Measurements from ENCODE around the gene RAMACL.
"Not testable (repeated sequence)": the region's sequence is repeated elsewhere in the genome, so short reads cannot be mapped to it uniquely, and the experiment has no call there.

Gene RAMACL

DNA sequence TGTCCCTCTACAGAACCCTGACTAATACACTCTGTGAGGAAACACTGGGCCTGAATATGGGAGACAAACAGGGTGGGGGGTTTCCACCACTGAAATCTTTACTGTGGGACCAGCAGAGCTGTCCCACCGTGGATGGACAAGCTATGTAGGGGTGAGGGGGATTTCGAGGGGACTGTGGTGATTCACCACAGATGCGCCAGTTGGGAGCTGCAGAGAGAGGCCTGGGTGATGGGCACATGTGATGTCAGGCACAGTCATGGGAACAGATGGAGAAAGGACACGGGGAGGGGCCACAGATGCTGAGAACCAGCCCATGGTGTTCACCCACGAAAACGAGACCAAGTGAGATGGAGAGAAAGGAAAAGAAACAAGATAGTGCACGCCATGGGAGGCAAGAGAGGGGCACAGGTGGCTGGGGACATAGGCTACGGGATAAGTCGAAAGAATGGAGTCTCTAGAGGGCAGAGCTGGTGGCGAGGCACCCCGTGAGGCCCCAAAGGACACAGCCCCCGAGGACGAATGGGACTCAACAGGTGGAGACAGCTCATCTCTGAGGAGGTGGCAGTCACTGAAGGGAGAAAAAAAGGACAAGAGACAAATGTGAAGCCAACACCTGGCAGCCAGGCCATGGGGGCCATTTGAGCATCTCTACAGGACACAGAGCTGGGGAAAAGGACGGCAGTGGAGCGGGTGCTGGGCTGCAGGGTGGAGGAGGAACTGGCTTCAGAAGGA is 10.5 kb upstream of the RAMACL start:
- no peak for DNase-seq (ENCODE audit: low read depth in 2 of 2)

DNA sequence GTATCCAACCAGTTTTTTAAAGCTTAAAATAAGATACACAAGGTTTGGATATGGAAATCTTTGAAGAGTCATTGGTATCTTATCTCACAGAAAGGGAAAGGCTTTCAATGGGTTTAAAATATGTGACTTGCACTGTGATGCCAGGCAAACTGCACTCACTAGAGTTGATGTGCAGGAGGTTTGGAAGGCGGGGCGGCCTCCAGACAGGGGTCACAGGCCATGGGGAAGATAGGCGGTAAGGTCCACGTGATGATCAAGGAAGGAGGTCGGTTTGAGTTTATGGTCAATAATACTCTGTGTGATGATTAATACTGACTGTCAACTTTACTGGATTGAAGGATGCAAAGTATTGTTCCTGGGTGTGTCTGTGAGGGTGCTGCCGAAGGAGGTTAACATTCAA is 9.5 kb upstream of the RAMACL start:
- no peak for DNase-seq (ENCODE audit: low read depth in 2 of 2)

GRCh38 chr6:166595061-166595780 is 8.7 kb upstream of the RAMACL start:
- DNase-seq (ENCODE audit: low read depth in 2 of 2): no peak

DNA sequence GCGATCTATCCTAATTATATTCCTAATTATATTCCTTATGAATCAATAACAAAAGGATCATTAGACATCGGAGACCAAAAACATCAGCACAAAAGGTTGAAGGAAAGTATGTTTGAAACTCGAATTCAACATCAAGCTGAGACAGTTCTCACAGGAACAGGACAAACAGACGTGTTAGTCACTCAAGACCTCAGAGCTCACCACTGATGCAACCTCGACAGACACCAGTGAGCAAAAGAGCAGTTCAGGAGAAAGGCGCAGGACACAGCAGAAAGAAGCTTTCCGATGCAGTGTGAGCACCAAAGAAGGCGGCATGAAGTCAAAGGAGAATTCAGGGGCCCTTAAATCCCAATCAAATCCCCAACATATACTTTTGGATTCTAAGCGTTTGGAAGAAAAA is 6.3 kb upstream of the RAMACL start:
- no peak for DNase-seq (ENCODE audit: low read depth in 2 of 2)

DNA sequence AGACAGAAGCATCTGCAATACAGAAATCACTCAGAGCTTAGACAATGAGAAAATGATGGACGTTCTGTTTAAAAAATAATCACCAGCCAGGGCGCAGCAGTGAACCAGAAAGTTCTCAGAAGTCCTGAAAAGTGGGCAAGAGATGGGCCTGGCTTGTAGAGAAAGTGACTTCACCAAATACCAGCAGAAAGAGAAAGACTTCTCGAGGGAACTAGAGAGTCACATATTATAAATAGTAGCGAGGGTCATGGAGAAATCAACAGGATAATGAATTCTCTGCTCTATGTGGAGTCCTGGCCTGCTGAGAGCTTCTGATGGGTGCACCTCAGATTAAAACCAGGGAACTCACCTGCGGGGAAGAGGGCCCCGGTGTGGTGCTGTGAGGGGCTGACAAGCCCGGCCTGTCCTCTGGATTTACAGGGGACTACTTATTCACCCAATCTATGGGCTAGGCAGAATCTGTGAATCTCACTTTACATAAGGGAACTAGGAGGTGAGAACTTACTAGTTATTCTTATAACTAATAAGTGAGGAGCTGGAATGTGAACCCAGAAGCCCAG is 5.6 kb upstream of the RAMACL start:
- no peak for DNase-seq (ENCODE audit: low read depth in 2 of 2)

DNA sequence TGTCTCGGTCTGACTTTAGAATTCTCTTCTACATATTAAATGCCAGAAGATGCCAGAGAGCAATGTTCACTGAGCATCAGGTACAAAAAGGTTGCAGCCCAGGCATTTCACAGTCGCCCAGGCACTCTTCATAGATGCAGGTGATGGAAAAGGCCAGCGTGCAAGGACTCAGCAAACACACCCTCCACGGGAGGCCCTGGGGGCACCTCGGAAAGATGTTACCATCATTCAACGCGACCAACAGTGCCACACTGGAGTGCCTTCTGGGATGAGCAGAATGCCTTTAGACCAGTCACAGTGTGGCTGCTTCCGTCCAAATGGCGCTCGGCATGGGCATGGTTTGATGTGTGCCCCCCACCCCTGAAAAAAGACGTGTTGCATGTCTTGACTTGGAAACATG is 4.5 kb upstream of the RAMACL start:
- DNase-seq (ENCODE audit: low read depth in 2 of 2): no peak

DNA sequence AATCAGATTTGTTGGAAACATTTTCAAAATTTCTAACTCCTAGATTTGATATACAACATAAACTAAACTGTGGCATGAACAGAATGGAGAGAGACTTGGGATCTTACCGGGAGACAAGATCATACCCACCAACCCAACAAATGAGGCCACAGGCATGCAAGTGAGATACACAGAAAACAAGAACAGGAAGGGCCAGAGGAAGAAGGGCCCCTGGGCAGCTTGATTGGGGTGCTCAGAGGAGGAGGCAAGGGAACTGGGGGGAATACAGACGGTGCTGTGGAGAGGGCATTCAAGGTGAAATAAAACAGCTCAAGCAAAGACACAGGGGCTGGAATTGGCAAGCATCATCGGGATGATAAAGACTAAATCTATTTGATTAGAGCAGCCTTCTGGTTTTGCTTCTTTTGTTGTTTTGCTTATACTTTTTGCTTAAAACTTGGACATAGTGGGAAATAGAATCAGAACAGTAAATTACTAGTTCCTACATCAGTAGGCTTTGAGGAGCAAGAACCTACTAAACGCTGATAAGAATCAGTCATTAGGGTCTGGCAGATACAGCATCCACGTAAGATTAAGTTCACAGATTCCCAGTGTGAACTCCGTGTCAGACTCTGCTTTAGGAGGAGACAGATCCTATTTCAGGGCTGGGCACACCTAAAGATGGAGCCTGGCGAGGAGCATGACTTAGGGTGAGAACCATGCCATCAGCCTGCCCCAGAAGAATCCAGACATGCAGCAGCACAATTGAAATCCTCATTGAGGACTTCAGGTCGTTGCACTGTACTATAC is 3.5 kb upstream of the RAMACL start:
- DNase-seq (ENCODE audit: low read depth in 2 of 2): no peak

DNA sequence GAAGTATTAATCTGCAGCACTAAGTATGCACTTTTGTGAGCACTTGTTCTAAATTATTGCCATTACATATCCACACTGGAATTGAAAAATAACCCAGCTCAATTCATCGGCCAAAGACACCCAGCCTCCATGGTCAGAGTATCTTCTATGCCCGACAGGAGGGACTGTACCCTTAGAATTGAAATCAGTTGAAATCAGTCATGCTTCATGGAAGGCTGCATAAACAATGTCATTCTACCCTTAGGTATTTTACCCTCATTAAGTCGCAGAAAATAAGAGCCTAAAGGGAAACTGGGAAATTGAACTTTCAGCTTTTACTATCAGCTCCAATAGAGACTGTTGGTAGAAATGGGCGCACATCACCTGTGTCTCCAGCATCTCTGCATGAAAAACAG is 2.9 kb upstream of the RAMACL start:
- no peak for DNase-seq (ENCODE audit: low read depth in 2 of 2)

DNA sequence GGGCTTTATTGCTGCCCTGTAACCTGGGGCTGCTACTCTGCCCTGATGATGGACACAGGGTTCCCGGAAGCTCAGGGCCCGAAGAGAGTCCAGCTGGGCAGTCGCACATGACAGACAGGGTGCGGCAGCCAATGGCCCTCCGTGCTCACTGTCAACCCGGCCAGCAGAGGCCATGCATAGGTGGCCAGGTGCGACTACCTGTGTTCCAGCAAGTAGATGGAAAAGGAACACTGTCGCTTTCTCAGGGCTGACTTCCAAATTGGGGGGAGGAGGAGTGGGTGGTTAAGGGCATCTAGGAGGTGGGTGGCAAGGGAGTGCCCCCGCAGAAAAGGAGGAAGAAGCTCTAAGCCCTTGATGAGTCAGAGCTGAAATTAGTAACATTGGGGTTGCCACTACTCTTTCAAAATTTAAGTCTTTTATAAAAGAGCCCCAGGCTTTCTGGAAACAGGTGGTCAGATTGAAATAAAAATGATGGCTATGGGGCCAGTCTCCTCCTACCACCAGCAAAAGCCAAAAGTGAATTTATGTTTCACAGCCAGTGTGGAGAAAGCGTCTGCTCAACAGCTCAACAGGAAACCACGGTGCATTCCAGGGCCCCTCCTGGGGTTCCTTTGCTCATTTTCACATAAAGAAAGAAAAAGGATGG is 2.3 kb upstream of the RAMACL start:
- DNase-seq (ENCODE audit: low read depth in 2 of 2): no peak

DNA sequence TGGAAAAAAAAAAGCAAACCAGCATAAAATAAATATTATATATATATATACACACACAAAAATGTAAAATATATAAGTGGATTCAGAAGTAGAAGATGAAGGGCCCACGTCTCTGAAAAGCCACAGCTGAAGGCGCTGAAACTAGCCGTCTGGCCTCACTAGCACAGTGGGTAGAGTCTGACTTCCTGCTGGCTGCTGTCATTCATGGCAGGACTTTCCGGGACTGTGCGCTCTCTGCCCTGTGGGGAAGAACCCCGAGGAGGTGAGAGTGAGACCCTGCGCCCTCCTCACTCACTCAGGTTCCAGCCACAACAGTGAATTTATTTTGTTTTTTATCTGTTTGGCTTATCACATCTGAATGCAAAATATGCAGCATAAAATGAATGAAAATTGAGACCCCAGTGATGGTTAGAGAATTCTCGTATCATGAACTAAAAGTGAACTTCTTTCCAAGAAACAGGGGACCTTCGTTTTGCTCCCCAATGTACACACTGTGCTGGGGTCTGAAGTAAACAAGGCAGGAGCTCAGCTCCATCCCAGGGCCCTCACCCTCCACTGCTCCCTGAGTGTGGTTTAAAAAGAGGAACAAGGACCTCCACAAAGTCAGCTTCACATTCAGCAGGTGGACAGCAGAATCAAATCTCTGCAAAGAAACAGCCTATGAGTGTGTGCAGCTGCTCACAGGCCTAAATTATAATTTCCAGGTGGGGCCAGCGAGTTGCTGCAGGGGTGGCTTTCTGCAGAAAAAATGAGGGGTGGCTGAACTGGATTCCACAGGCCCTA is 1.3 kb upstream of the RAMACL start:
- no peak for DNase-seq (ENCODE audit: low read depth in 2 of 2)

GRCh38 chr6:166584853-166585429 is 1.5 kb downstream of the RAMACL start:
- no peak for DNase-seq (ENCODE audit: low read depth in 2 of 2)

- DNase-seq (ENCODE audit: low read depth in 2 of 2): no peak
These were observed 2.3 kb downstream of the RAMACL start for GRCh38 chr6:166584155-166584554.

GRCh38 chr6:166583230-166583965 is 3.1 kb downstream of the RAMACL start:
- DNase-seq (ENCODE audit: low read depth in 2 of 2): no peak

GRCh38 chr6:166582258-166582657 is 4.2 kb downstream of the RAMACL start:
- no peak for DNase-seq (ENCODE audit: low read depth in 2 of 2)

DNA sequence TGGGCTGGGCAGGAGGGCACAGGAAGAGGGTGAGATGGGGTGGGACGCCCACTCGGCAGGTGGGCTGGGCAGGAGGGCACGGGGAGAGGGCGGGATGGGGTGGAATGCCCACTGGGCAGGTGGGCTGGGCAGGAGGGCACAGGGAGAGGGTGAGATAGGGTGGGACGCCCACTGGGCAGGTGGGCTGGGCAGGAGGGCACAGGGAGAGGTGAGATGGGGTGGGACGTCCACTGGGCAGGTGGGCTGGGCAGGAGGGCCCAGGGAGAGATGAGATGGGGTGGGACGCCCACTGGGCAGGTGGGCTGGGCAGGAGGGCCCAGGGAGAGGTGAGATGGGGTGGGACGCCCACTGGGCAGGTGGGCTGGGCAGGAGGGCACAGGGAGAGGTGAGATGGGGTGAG is 4.7 kb downstream of the RAMACL start:
- DNase-seq (ENCODE audit: low read depth in 2 of 2): not testable (repeated sequence)

GRCh38 chr6:166581091-166581511 is 5.4 kb downstream of the RAMACL start:
- DNase-seq (ENCODE audit: low read depth in 2 of 2): no peak

DNA sequence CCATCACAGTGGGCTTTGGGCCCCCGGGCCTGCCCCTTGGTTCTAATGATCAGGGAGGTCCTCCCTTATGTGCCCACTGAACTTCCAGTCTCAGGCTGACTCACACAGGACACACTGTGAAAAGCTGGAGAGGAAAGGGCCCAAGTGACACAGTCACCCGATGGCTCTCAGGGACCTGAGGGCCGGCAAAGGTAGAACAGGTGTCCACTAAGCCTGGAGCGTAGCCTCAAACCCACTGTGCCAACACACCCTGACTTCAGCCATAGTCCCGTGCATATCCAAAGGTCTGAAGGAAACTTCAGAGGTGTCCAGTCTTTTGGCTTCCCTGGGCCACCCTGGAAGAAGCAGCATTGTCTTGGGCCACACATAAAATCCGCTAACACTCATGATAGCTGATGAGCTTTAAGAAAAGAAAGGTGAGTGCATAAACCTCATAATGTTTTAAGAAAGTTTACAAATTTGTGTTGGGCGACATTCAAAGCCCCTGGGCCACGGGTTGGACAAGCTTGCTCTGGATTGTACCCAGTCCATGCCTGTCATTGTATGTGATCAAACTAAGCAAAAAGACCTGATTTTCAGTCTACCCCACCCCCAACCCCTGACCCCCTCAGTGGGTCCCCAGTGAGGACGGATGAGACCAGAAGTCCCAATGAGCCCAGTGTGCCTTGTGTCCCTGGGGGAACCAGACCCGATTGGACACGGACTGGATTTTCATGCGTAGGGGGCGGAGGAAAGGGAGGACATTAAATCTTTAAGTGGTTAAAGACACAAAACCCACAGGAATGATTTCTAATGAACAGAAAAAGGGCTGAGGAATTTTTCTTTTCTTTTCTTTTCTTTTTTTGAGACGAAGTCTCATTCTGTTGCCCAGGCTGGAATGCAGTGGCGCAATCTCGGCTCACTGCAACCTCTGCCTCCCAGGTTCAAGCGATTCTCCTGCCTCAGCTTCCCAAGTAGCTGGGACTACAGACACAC is 6.1 kb downstream of the RAMACL start:
- DNase-seq (ENCODE audit: low read depth in 2 of 2): no peak

DNA sequence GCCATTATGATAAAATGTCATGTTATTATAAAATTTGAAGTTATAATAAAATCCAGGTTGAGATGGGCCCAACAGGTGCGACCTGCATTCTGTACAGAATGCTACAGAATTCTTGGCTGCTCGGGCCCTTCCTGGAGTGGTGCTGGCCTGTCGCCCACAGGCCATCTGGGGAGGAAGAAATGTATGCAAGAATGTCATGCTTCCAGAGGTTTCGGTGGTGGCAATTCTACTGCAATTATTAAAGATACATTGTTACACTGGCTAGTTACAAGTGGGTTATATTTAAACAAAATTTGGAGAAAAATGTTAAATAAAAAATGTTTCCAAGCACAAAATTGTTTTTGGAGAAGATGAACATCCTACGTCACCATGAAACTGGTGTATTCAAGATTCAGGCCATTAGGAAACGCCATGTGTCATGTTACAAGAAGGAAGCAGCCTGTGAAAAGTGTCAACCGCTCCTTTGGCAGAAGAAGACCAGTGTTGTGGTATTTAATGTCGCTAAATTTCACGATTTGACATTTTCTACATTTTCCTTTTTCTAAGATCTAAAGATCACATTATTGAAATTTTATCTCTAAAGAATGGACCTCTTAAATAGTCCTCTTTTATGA is 7.1 kb downstream of the RAMACL start:
- DNase-seq (ENCODE audit: low read depth in 2 of 2): no peak

All from stimulated activated CD4-positive, alpha-beta T cell treated with anti-CD3 and anti-CD28 coated beads, Interleukin-4, amount 100 ng/mL, for 48 hours (primary cell).